SK-N-DZ (cell line): ENCODE measurements around the gene GPX2.

ENCODE experiments used
- DNase-seq: peaks from one replicate; pipeline ENCODE4 v3.0.0-alpha.2; 2015; ENCODE audit warnings: low spot score

The GPX2 gene

GRCh38 chr14:64940336-64940910 is 2.1 kb downstream of the GPX2 start:
- DNase-seq: no peak

DNA sequence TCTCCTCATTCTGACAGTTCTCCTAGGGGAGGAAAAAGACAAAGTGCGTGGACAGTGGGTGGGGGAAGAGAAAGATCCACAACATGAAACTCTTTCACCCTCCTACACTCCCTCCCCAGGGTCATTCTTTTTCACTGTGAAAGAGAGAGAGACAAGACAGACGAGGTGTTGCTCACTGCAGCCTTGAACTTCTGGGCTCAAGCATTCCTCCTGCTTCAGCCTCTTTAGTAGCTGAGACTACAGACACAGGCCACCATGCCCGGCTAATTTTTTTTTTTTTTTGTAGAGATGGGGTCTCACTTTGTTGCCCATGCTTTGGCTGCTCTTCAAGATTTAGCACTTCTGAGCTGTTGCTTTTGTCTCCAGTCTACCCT is 2.7 kb downstream of the GPX2 start:
- DNase-seq: no peak

DNA sequence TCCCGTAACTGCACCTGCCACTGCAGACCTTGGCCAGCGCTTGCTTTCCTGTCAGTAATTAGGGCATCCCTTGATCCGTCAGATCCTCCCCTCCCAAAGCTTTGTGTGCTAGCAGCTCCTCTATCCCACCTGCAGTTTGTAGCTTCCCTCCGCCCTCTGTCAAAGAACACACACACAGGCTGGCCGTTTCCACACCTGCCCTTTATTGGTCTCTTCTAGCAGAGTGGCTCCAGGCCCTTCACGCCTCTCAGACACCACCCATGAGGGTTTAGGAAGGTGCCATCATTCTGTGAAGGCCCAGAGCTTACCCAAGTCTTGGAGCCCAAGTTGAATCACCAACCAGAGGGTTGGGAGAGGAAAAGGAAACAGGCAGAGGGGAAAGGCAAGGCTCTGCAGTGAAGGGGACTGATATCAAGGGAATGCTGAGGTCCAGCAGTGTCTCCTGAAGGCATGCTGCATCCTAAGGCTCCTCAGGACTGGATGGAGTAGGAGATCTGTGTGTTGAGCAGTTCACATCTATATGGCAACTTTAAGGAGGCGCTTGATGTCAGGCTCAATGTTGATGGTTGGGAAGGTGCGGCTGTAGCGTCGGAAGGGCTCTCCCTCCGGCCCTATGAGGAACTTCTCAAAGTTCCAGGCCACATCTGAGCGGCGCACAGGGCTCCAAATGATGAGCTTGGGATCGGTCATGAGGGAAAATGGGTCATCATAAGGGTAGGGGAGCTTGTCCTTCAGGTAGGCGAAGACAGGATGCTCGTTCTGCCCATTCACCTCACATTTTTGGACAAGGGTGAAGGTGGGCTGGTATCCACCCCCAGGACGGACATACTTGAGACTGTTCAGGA is 3.4 kb downstream of the GPX2 start:
- DNase-seq: no peak

DNA sequence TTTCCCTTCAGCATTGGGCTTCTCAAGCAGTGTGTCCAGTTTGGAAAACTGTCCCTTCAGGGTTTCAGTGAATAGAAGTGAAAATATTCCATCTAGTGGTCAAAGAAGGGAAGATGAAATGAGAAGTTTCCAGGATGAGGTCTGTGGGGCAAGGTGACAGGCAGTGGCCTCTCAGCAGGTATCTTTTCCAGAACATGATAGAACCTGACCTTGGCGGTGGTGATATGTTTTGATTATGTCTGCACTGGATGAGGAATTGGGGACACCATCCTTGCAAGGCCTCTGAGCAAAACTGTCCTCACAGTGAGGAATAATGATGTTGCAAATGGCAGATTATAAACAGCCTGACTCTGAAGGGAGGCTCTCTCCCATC is 4.7 kb downstream of the GPX2 start:
- no peak for DNase-seq

- DNase-seq: no peak
Measured at GRCh38 chr14:64937171-64937820, 5.2 kb downstream of the GPX2 start.

DNA sequence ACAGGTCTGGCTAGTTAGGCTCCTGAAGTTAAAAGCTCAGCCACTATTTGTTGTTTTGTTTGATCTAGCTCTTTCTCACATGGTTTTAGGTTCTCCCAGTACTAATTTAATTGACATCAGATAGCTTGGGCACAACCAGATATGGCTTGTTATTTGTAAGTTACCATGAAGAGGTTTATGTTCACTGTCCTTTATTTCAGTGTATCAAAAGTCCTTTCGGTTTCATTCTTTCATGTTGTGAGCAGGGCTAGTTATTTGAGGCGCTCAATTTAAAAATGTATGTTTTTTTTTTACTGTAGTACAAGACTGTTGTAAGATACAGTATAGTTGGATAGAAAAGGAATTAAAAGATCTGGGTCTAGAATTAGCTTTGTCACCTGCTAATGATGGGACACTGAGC is 7.0 kb downstream of the GPX2 start:
- DNase-seq: no peak

DNA sequence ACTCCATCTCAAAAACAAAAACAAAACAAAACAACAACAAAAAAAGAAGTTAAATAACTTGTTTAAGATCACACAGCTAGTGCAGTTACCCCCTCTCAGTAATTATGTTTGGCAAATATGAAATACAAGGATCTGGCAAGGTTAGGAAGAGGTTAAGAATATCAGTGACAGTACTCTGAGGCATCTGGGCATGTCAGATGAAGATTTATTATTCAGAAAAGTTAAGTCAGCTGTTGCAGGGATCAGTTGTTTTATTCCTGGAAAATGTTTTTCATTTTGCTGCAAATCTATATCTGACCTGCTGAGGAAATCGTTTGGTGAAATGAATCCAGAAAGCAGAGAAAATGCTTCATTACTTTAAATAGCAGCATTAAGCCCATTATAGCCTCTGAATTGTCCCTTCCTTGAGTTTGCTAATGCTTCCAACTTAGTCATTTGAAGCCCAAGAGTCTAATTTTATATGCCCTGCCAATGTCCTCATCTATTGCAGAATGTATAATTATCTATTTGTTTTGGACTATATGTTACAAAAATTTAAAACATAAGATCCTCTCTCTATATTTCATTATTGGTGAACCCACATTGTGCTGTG is 8.1 kb downstream of the GPX2 start:
- DNase-seq: no peak

DNA sequence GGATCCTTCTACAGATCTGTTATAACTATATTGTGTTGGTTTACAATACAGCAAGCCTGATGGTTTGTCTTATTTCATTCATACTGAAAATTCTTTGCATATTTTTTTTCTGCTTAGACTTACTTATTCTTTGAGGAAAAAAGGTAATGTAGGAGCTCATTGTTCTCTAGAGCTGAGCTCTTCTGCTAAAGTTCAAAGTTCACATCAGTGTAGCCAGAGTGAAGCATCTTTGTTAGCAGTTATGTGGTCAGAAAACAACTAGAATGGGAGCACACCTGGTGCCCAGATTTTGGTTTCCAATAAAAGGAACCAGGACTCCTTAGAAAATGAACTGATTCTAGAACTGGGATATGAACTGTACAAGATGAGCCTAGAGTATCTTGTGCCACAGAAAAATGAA is 10.3 kb downstream of the GPX2 start:
- DNase-seq: no peak

DNA sequence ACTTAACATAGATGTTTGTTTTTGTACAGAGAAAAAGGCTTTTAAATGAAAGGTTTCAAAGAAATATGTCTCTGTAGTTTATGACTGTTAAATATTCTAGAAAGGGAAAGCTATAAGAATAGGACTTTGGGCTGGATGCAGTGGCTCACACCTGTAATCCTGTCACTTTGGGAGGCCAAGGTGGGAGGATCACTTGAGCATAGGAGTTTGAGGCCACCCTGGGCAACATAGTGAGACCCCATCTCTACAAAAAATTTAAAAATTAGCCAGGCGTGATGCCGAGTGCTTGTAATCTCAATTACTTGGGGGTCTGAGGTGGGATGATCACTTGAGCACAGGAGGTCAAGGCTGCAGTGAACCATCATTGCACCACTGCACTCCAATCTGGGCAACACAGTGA is 11.4 kb downstream of the GPX2 start:
- no peak for DNase-seq

DNA sequence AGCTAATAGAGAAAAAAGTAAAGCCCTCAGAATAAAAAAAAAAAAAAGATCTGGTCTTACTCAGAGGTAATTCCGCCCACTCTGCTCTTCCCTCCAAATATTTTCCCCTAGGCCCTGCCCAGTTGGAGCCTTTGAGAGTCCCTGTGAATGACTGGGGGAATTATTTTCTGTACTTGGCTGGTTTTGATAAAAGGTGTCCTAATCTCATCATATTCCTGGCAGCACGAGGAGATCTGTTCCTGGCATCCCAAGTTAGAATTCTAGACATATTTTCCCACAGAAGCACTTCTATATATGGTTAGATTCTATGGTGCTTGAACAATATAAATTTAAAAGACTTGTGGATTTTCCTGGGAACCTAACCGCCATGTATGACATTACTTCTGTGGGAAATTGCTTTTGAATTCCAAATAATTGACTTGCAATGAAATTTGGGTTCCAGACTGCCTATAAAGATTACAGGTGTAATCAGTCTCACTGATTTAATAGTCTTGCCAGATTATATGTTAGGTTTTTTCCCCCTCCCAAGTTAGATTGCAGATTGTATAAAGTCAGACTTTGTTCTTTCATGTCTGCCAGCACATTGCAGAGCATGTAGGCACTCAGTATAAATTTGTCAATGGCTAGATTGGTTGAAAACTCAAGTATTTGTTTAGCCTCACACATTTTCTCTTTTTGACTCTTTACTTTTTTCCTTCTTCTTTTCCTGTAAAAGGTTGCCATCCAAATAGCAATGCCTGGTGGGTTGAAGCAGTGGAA is 12.3 kb downstream of the GPX2 start:
- DNase-seq: no peak

GRCh38 chr14:64929014-64929359 is 13.6 kb downstream of the GPX2 start:
- DNase-seq: no peak

DNA sequence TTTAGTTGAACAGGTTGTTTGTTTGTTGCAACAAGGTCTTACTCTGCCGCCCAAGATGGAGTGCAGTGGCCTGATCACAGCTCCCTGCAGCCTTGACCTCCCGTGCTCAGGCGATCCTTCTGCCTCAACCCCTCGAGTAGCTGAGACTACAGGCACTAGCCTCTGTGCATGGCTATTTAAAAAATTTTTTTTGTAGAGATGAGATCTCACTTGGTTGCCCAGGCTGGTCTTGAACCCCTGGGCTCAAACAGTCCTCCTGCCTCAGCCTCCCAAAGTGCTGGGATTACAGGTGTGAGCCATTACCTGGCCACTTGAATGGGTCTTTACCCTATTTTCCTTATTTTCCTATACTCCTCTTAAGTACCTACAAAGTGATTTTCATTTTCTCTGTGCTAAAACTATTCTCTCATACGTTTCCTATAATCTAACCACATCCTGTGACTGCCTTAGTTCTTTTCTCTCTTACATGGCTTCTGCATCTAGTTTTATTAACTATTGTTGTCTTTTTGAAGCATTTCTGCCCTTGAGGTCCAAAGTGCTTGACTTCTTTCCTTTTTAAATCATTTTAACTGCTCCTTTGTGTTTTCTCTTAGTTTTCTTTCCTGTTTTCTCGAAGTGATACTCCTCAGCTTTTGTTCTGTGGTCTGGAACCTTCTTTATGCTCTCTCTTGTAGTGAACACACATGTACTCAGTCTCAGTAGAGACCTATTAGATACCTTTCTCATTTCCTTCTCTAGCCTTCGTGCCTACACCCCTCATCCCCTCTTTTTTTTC is 14.1 kb downstream of the GPX2 start:
- no peak for DNase-seq

DNA sequence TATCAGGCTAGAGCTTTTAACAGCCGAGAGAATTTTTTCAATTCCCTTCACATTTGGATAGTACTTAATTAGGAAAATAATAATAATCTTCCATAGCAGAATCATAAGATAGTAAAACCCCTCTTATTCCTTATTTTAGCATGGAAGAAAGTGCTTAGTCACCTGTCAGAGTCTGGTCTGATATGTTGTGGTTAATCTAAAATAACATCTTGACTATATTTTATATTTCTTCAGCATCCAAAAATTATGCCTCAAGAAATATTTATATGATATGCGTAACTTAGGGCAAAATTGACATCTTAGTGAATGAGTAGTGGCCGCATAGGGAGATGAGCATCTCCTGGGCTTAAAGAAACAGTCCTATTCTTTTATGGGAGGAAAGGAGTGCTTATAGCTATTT is 15.5 kb downstream of the GPX2 start:
- no peak for DNase-seq

GRCh38 chr14:64926398-64926995 is 16.0 kb downstream of the GPX2 start:
- DNase-seq: no peak

DNA sequence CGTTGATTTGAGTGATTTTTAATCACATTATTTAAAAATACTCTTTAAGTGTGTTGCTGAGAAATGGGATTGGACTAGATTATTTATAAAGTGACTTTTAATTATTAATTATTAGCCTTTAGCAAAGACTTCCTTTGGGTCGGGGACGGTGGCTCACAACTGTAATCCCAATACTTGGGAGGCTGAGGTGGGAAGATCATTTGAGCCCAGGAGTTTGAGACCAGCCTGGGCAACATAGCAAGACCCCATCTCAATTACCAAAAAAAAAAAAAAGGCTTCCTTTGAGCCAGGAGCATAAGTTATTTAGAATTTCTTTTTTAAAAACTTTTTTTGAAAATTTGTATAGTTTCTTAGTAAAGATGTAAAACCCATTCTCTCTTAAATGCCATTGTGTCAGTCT is 19.5 kb downstream of the GPX2 start:
- no peak for DNase-seq

DNA sequence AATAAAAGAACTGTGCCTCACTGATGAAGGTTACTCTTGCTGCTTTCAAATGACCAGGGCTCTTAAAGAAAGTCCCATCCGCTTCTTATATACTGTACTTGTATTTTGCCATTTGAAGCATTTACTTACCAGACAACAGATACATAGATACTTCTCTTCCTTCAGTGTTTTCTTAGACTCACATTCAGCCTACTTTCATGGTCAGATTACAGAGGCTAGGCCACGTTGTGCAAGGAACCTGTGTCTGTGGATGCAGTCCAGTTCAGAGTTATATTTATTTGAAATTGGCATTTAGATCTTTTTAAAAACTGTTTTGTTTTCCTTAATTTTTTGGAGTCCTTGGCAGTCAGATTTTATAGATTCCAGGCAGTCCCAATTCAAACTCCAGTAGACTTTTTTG is 22.1 kb downstream of the GPX2 start:
- DNase-seq: no peak

- DNase-seq: no peak
Measured at GRCh38 chr14:64919618-64920017, 22.9 kb downstream of the GPX2 start.

DNA sequence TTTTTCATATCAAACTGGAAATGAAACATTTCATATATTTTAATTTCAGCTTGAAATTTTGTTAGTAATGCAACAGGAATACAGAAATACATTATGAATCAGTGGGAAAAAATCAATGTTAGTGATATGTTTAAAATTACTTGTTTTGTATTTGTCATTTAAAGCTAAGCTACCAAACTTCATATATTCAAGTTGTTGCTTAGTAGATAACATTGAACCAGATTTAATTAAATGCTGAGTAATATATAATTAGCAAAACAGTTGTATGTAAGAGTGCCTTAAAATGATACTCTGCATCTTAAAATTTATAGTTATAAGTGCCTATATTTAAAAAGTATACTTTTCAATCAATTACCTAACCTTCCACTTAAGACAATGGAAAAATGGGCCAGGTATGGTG is 23.3 kb downstream of the GPX2 start:
- no peak for DNase-seq

- no peak for DNase-seq
Measured at GRCh38 chr14:64918216-64918615, 24.3 kb downstream of the GPX2 start.

GRCh38 chr14:64915797-64916196 is 26.7 kb downstream of the GPX2 start:
- no peak for DNase-seq

GRCh38 chr14:64915029-64915424 is 27.5 kb downstream of the GPX2 start:
- DNase-seq: no peak
